Fibroblast of peridontal ligament (primary cell): ENCODE measurements around the gene NKIRAS2.
"Not testable (repeated sequence)": the region's sequence is repeated elsewhere in the genome, so short reads cannot be mapped to it uniquely, and the experiment has no call there.

Experiments used
- DNase-seq: peaks from one replicate; pipeline ENCODE4 v3.0.0-alpha.2; 2010; ENCODE audit errors: extremely low read depth

Gene NKIRAS2

DNA sequence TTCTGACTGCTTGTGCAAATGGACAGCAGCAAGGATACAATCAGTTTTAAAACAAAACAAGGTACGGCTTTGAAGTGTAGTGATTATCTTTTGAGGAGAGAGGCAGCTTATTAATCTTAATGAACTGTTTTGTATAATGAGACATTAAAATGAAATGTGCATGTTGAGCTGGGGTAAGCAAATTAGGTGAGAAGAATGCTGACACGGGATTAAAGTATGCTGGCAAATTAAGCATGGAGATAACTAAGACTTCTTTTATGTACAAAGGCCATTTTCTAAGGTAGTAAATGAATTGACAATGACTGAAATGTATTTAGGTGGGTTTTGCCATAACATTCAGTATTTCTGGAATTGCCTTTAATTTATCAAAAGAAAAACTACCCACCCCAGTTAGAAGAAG, 21.4 kb upstream of the NKIRAS2 start:
- DNase-seq = no peak

DNA sequence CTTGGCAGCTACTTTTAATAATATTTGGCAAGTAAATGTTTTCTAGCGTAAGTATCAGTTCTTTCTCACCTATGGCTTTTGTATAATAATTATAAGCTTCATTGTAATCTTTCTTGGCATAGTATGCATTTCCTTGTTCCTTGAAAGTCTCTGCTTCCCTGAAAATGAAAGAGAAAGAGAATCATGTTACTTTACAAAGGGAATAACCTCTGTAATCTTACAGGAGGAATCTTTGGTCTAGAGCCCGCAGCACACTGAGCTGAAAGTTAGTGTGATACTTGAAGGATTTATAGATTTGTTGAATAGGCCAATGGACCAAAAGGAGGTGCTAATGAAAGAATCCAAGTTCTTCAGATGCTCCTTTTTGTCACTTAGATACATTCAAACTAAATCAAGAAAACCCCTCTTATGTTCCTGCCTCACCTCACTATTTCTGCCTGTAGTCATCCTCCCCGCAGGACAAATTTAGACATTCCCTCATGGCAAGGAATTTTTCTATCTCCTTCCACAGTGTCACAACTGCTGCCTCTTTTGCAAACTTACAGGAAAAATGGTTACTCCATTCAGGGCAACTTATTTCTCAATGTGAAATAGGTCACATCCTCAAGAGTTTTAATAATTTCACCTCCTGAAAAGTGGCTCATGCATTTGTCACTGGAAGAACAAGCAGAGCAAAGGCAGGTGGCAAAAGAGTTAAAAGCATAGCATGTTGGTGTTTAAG, 19.3 kb upstream of the NKIRAS2 start:
- DNase-seq = no peak

DNA sequence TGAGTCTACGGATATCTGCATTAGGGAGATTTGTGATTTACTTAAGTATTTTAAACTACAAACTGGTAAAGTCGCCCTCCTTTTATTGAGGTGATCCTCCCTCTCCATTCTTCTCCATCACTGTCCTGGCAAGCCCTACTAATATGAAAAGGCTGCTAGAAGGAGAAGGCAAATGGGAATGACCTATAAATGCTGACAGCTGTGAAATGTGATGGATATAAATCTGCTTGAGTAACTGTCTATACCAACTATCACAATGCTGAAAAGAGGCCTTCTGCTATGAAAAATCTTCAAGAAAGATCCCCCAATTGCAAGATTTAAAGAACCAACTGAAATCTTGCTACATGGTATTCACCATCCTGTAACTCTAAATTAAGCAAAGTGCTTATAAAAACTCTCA, 18.2 kb upstream of the NKIRAS2 start:
- DNase-seq = no peak

DNA sequence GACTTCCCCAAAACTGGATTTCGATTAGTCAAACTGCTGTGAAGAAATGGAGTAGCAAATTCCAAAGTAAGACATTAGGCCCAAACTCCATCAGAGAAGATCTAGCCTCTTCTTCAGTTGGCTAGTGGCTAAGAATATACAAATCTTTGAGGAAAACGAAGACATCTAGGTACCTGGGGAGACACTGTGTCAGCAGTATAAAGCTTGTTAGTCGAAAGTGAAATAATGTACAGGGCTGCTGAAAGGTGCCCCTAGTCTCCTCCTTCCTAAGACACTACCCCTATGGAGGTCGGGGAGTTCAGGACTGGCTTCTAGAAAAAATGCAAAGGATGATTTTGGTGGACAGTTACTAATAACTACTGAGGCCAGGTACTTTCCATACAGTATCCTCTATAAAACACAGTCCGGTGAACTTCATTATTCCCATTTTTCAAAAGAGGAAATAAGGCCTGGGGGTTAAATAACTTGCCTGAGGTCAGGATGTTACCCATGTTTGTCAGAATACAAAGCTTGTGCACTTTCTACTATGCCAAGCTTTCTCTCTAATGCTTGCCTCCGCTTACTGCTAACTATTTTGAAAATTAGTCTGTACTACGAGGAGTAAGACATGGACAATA, 17.6 kb upstream of the NKIRAS2 start:
- DNase-seq = no peak

DNA sequence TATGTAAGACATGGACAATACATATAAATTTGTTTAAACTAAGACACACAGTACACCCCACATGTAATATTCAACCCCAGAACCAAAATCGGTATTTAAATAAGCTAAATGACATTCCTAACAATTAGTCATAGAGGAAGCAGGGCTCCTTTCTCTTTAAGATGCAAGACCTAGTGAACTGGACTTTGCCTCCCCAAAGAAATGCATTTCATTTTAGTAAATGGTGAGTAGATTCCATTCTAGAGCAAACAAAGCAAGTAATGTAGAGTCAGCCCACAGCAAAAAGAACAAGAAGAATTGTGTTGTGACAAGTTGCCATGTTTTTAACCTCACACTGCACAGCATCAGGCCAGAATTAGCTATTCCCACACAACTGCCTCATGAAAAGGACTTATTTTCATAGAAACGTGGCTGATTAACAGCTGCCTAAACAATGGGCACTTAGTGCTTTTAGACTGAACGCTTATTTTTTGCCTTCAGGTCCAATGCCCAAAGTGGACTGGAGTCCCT, 17.0 kb upstream of the NKIRAS2 start:
- DNase-seq = no peak

DNA sequence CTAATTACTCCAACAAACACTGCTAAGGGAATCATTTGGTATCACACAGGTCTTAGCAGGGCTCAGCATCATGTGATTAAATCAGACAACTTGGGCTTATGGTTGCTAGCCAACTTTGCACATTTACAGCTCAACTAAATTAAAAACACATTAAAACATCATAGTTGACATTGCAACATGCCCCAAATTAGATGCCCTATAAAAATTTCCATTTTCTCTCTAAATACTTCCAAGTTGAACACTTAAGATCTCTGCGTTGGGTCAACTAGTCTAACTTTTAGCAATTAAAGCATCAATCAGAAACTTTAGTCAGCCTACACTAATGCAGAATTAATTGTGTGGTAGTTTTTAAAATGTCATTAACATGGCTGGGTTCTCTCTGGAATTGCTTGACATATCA, 14.7 kb upstream of the NKIRAS2 start:
- DNase-seq = peak; percentile 54

DNA sequence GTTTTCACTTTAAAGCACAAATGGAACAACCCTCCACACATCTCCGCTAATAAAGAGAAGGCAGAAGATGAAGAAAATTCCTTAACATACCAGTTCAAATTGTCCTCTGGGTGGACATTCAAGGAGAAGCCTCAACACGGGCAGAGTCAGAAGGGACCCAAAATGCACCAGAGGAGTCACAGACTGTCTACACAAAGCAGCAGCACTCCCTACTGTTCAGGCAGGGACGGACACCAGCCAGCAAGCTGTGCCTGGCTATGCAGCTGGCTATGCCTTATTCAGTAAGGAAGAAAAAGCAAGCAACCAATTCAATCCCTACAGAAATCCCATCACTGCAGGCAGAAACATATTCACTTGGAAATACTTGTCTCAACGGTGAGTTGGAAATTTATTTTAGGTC, 10.7 kb upstream of the NKIRAS2 start:
- no peak for DNase-seq

DNA sequence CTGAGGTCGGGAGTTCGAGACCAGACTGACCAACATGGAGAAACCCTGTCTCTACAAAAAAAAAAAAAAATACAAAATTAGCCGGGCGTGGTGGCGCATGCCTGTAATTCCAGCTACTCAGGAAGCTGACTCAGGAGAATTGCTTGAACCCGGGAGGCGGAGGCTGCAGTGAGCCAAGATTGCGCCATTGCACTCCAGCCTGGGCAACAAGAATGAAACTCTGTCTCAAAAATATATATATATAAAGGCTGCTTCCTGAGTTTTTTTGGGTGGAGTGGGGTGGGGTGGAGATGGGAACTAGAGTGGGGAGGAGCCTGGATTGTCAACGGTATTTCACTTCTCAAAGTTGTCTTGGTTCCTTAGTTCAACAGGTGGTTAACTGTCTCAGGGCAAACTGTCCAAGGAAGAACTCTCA, 9.6 kb upstream of the NKIRAS2 start:
- DNase-seq = peak; percentile 51

DNA sequence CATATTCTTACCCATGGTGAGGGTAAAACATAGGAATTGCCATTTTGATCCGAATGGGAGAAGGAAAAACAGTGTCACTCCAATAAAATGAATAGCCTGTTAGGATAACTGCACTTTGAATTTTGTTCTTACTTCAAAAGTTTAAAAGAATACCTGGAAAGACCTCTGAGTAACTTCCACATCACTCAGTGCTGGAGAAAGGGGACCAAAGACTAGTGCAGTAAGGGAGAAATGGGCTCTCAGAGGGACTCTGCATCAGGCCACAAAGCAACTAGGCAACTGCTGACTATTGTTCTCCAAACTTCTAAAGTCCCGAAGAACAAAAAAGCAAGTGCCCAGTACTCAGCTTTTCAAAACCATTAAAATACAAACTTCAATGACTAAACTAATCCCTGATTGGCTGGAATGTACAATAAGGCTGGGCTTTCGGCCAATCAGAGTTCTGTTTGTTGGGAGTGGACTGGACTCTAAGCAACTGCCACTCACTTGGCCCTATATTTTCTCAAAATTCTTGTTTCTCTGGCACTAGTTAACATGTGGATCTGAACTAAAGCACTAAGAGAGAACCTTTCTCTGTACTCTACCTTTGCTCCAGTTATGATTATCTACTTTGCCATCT, 8.9 kb upstream of the NKIRAS2 start:
- DNase-seq = peak; percentile 60

DNA sequence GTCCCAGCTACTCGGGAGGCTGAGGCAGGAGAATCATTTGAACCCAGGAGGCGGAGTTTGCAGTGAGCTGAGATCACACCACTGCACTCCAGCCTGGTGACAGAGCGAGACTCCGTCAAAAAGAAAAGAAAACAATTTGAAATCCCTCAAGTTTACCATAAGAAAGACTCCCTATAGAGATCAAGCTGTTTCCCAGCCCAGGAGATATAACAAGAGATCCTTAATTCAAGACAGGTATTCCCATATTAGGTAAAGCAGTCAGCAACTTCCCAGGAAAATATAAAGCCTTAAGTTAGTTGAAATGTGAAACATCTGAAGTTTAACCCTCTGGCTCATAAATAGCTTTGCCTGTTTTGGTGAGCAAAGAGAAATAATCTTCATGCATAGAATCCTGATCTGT, 7.5 kb upstream of the NKIRAS2 start:
- not testable (repeated sequence) for DNase-seq

DNA sequence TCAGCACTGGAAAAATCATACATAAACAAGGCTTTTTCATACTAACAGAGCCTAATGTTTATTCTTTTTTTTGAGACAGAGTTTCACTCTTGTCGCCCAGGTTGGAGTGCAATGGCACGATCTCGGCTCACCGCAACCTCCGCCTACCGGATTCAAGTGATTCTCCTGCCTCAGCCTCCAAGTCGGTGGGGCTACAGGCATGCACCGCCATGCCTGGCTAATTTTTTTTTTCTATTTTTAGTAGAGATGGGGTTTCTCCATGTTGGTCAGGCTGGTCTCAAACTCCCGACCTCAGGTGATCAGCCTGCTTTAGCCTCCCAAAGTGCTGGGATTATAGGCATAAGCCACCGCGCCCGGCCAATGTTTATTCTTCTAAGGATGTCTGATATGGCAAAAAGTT, 6.2 kb upstream of the NKIRAS2 start:
- DNase-seq = not testable (repeated sequence)

DNA sequence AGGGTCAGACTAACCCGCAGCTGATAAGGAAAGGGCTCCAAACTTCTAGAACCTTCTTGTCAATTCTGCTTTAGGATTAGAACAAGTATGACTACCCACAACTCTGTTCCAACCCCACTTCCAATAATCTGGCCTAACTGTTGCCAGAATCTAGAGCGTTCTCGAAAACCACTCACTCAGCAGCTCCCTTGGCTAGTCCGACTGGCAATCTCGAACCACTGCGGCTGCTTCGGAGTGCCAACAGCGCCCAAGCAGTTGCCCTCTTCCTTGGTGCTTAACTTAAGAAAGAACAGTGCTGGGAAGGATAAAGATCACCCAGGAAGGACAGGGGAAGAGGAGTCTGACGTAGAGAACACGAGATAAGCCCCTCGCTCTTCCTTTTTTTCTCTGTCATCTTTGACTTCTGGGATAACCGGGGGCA, 3.5 kb upstream of the NKIRAS2 start:
- peak; percentile 47 for DNase-seq

DNA sequence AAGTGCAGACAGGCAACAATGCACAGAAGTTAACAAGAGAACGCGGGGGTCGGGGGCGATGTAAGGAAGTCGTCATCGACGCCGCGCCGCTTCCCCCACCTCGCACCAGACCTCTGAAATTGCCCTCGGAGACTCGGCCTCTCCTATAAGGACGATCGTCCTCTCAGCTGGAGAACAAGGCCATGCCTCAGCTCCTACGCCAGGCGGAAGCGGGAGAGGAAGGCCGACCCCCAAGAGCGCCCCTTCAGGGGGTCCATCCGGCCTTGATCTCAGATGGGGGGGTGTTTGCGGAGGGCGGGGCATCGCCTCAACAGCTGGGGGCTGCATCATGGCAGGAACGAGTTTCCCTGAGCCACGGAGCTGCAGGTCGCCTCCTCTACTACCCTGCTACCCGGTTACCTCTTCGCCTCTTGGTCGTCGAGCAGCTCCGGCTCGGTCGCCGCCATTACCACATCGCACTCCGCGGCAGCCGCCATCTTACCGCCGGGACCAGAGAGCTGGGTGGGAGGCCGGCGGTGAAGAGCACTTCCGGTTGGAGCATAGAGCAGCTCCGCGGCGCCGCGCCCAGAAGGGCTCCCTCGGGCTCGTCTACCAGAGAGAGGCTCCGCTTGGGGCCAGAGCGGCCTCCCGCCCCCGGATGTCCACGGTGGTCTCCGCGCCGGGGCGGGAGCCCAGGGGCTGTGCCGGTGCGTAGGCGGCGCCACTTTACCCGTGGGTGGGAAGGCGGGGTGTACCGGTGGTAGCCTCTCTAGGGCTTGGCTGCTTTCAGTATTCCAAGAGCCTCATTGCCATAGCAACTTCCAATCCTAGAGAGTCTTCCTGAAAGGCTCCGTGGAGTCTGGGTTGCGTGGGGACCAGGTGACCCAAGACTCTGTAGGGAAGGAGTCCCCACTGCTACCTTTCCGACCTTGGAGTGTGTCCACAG, 2.7 kb upstream of the NKIRAS2 start, which contains the start of gene DNAJC7:
Gene DNAJC7 (minus strand): TSS at position 499 of the 925 bp plus-strand sequence. CDS start 23 bp downstream, at position 476.
- DNase-seq = peak; percentile 86

DNA sequence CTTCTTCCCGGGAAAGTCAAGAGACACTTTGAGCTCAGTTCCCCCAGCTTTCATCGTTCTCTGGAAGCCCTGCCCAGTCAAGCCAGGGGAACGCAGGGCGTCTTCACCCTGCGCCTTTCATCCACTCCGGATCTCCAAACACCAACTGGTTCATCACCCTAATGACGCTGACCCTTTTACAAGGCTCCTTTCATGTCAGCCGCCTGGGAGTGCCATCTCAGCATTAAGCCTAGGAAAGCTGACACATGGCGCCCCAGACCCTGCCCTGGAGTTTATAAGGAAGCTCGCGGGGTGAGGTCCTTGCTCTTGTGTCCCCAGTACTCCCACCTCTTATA, 2.1 kb upstream of the NKIRAS2 start:
- DNase-seq = no peak

DNA sequence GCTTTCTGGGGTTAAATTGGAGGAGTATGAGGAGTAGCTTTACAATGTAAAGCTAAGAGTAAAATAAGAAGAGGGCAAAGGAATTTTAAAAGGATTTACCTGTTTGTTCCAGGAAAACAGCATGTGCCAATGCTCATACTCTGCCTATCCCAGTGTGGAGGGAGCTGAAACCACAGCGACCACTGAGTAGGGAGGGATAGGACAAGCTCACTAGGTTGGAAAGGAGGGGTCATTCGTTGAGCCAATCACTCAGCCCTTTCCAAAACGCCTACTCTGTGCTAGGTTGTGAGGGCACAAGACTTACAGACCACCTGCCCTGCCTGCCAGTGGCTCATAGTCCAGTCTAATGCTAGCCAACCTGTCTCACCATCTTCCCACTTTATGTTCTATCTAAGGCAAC, 1.6 kb upstream of the NKIRAS2 start:
- DNase-seq = no peak

DNA sequence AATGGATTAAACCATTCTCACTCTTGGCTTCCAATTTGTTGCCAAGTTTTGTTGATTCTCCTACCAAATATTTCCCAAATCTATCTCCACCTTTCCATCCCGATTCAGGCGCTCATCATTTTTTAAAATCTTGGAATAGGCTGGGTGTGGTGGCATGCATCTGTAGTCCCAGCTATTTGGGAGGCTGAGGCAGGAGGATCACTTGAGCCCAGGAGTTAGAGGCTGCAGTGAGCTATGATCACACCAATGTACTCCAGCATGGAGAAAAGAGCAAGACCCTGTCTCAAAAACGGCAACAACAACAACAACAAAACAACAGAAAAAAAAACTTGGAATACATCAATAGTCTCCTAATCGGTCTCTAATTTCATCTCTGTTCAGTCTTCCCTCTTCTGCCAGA, 902 bp upstream of the NKIRAS2 start:
- DNase-seq = no peak

DNA sequence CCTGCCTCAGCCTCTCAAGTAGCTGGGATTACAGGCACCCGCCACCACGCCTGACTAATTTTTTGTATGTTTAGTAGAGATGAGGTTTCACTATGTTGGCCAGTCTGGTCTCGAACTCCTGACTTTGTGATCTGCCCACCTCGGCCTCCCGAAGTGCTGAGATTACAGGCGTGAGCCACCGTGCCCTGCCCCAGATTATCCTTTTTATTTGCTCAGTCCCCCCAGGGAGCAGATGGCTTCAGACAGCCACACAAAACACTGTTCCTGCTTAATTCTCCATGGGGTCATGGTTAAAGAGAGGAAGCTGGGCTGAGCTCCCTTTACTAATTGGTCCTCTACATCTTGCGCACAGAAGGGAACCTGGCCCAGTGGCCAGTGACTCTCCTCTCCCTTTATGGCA, 955 bp downstream of the NKIRAS2 start:
- DNase-seq = not testable (repeated sequence)

DNA sequence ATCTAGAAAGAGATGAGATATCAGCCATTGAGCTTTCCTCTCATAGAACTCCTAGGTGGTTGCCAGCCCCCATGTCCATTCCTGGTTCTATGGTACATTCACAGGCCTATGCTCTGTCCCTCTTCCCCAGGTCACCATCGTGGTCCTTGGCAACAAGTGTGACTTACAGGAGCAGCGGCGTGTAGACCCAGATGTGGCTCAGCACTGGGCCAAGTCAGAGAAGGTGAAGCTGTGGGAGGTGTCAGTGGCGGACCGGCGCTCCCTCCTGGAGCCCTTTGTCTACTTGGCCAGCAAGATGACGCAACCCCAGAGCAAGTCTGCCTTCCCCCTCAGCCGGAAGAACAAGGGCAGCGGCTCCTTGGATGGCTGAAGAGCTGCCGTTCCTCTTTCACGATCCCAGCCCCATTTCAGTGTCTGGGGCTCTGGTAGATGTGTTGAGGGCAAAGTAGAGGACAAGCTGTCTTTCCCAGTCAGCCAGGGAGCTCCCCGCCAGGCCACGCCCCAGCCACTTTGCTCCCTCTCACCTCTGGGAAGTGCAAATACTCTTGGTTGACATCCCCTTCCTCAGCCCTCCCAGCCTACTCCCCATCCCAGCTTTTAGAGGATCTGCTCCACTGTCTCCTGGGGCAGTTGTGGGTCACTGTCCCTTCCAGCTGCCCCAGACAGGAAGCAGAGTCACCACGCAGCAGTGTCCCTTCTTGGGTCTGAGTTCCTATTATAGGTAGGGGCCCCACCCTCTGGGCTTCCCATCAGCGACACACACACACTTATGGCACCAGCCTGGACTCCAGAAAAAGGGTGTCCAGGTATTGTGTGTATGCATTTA, 3.8 kb downstream of the NKIRAS2 start:
- DNase-seq = no peak

DNA sequence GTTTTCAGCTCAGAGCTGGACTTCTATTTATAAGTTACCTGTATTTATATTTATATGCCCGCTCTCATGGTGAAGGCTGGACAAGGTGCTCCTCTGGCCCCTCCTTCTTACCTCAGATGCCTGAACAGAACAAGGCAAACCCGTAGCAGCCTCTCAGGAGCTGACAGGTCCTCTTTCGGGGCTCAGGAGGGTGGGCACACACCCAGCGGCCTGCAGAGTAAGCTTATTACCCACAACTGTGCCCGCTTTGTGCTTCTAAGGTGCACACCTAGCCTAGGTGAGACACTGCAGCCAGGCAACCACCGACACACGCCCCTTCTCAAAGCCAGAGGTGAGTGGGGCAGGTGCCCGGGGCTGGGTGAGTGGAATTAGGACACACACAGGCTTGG, 5.3 kb downstream of the NKIRAS2 start:
- DNase-seq = no peak

DNA sequence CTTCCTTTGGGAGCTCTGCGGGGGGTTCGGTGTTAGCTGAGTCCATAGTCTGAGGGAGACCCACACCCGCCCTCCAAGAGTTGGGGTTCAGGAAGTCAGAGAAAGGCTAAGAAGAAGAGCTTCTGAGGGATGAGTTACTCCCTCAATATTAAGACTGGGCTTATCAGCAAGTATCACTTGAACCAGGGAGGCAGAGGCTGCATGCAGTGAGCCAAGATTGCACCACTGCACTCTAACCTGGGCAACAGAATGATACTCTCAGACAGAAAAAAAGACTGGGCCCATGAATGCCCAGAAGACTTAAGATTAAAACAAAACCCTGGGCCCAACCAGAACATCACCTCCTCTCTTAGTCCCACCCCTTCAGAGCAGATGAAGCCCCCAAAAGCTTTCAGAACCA, 6.0 kb downstream of the NKIRAS2 start:
- DNase-seq = no peak
